Cardiac fibroblast (primary cell): ENCODE data around the gene AXDND1.
A peak's percentile ranks its signal among the peaks of the same experiment; 100 is the strongest.

Experiments used
- DNase-seq, 2 donors: peaks; one replicate each; pipeline versions ENCODE4 v3.0.0 to v3.0.0-alpha.2; 2010; ENCODE audit warnings: low read depth in 2 of 2
- H3K4me3 ChIP-seq, 2 donors: replicated peaks in 1 of 2; 1 replicate in 1 of 2; 2 replicates in 1 of 2; pipeline ENCODE4 v1.5.1; 2011; ENCODE audit warnings: low read depth in 2 of 2, low read length in 2 of 2, mild to moderate bottlenecking in 2 of 2, moderate library complexity in 1 of 2
- CTCF ChIP-seq: IDR thresholded peaks from one replicate; pipeline ENCODE4 v1.5.1; 2011; ENCODE audit warnings: low read depth, mild to moderate bottlenecking, low read length, inconsistent platforms

Gene AXDND1

GRCh38 chr1:179365342-179366092 is at the start of gene AXDND1:
Gene AXDND1 (plus strand): TSS chr1:179365971. CDS start chr1:179366510, 539 bp downstream.
- peak within 1 kb of the TSS; percentile 73 to 78 for H3K4me3 ChIP-seq
- peak; percentile 91 to 92 for DNase-seq
- TF ChIP-seq CTCF = no peak

- DNase-seq = no peak
- H3K4me3 ChIP-seq = no peak overlapping the region
- no peak for TF ChIP-seq CTCF
Observed at GRCh38 chr1:179318491-179318890, 47.3 kb upstream of the AXDND1 start.

- no peak for TF ChIP-seq CTCF
- H3K4me3 ChIP-seq = no peak overlapping the region
- DNase-seq = no peak
Observed at GRCh38 chr1:179321533-179322216, 44.1 kb upstream of the AXDND1 start.

DNA sequence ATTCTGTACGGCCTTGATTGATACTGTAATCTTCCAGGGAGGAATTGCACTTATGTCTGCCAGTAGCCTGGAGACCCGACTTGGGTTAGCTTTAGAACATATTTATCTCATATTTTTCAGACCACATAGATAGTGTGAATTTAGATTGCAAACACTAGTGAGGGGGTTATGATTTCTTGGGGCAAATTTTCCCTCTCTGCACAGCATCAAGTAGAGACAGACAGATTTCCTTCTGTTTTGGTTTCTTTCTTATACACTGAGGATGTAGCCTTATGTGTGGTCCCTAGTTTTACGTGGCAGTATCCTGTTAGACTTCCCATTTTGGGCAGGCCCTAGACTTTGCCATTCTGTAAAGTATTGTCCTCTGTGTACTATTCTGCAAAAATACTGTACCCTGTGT is 43.2 kb upstream of the AXDND1 start:
- no peak for TF ChIP-seq CTCF
- peak; percentile 43 to 45 for DNase-seq
- peak overlapping the region; percentile 8 to 22 for H3K4me3 ChIP-seq

GRCh38 chr1:179323436-179323835 is 42.3 kb upstream of the AXDND1 start:
- TF ChIP-seq CTCF = no peak
- peak in 1 of 2 donors; percentile 15 for DNase-seq
- H3K4me3 ChIP-seq = no peak overlapping the region

DNA sequence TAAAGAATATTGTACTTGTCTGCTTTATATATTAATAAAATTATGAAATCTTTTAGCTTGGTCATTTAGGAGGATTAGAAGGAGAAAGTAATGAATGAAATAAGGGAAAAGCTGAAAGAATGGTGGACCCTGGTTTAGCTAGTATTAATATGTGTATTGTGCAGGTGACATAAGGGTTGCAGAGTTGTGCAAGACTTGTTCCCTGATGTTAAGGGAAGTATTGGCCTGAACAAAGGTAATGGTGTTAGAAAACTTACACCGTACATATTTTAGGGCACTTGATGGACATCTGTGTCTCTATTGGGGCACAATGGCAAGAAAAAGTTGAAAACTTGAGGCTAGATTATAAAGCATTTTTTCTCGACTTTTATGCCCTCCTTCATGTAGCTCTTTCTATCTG is 39.9 kb upstream of the AXDND1 start:
- H3K4me3 ChIP-seq = no peak overlapping the region
- no peak for DNase-seq
- TF ChIP-seq CTCF = no peak
